ENCODE results near the gene PLA2G2D.

GRCh38 chr1:20150326-20150705 is 31.0 kb upstream of the PLA2G2D start:
- TF ChIP-seq, protein P1, sequence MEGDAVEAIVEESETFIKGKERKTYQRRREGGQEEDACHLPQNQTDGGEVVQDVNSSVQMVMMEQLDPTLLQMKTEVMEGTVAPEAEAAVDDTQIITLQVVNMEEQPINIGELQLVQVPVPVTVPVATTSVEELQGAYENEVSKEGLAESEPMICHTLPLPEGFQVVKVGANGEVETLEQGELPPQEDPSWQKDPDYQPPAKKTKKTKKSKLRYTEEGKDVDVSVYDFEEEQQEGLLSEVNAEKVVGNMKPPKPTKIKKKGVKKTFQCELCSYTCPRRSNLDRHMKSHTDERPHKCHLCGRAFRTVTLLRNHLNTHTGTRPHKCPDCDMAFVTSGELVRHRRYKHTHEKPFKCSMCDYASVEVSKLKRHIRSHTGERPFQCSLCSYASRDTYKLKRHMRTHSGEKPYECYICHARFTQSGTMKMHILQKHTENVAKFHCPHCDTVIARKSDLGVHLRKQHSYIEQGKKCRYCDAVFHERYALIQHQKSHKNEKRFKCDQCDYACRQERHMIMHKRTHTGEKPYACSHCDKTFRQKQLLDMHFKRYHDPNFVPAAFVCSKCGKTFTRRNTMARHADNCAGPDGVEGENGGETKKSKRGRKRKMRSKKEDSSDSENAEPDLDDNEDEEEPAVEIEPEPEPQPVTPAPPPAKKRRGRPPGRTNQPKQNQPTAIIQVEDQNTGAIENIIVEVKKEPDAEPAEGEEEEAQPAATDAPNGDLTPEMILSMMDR (IDR thresholded peaks at IDR 0.05; ENCODE audit: insufficient read depth, low read length, poor library complexity, severe bottlenecking) = no peak
- TF ChIP-seq EZH2phosphoT487 (conservative IDR thresholded peaks at IDR 0.05; ENCODE audit: low read length) = no peak

Measured in SU-DHL-6 (cell line).